HG03108 (cell line): Measurements from ENCODE around the gene CDH4.
"Not testable (repeated sequence)": the region's sequence is repeated elsewhere in the genome, so short reads cannot be mapped to it uniquely, and the experiment has no call there.

Experiments
- ATAC-seq: cut with Tn5 transposase; IDR thresholded peaks from one replicate; pipeline ENCODE4 v1.9.1; 2021; ENCODE audit warnings: moderate library complexity; ENCODE audit not compliant: unreplicated experiment

CDH4 gene

GRCh38 chr20:61956396-61957342, 704.6 kb downstream of the CDH4 start:
- no peak for ATAC-seq

DNA sequence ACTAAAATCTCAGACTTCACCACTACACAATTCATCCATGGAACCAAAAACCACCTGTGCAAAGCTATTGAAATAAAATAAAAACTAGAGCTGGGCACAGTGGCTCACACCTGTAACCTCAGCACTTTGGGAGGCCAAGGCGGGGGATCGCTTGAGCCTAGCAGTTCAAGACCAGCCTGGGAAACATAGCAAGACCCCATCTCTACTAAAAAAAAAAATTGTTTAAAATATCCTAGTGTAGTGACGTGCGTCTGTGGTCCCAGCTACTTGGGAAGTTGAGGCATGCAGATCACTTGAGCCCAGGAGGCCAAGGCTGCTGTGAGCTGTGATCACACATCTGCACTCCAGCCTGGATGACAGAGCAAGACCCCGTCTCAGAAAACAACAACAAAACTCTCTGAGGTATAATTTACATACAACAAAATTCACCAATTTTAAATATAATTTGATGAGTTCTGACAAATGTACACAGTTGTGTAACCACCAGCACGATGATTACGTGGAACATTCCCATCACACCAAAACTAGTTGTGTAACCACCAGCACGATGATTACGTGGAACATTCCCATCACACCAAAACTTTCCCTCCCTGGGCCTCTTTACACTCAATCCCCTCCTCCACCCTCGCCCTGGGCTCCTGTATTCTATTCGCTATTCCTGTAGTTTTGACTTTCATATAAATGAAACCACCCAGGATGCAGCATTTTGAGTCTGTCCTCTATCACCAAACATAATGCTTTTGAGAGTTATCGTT, 706.1 kb downstream of the CDH4 start:
- ATAC-seq = no peak

- ATAC-seq = no peak
Observed at GRCh38 chr20:61958773-61959700, 707.0 kb downstream of the CDH4 start.

DNA sequence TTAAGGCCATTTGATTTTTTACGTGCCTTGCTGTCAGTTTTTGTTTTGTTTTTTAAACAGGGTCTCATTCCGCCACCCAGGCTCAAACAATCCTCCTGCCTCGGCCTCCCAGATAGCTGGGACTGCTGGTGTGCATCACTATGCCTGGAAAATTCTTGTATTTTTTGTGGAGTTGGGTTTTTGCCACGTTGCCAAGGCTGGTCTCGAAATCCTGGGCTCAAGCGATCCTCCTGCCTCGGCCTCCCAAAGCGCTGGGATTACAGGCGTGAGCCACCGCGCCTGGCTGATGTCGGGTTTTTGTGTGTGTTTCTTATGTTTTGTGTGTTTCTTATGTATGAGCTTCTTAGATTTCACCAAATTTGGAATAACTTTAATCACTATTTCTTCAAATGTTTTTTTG, 708.8 kb downstream of the CDH4 start:
- ATAC-seq = no peak

- ATAC-seq = no peak
Observed at GRCh38 chr20:61963149-61963548, 711.1 kb downstream of the CDH4 start.

GRCh38 chr20:61963885-61964674, 712.0 kb downstream of the CDH4 start:
- ATAC-seq = no peak

DNA sequence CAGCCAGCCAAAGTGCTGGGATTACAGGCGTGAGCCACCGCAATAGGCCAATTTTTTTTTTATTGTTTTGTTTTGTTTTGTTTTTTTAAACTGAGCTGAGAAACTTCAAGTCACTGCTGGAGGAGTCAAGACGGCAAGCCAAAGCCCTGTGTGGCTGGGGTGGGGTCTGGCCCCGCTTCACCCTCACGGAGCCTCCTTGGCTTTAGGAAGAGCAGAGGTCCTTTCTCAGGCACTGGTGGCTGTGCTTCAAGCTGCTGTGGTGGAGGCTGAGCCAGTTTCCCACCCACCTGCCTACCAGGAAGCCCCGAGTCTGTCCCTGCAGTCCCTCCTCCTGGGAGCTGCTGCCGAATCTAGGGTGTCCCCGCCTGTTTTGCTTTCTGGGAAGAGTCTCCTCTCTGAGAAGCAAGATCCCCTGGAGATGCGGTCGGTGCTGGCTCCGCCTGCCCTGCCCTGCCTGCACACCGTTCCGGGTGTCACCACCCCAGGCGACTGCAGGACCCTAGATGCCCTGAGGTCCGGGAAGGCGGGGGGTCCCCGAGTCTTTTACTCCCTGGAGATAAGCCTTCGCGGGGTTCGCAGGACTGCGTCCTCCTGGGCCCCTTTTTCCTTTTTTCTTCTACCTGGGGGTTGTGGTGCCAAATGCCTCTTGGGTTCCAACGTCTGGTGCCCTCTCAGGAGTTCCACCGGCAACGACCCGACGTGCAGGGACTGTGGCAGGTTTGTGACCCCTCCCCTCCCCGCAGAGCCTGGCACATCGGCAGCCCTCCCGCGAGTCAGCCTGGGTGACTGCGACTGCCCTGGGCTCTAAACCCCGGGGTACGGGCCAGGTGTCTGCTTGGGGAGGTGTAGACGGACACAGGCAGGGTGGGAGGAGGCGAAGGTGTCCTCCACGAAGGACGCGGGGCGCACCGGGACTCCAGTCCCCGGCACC, 712.9 kb downstream of the CDH4 start:
- no peak for ATAC-seq

GRCh38 chr20:61965606-61966491, 713.8 kb downstream of the CDH4 start:
- ATAC-seq = no peak

DNA sequence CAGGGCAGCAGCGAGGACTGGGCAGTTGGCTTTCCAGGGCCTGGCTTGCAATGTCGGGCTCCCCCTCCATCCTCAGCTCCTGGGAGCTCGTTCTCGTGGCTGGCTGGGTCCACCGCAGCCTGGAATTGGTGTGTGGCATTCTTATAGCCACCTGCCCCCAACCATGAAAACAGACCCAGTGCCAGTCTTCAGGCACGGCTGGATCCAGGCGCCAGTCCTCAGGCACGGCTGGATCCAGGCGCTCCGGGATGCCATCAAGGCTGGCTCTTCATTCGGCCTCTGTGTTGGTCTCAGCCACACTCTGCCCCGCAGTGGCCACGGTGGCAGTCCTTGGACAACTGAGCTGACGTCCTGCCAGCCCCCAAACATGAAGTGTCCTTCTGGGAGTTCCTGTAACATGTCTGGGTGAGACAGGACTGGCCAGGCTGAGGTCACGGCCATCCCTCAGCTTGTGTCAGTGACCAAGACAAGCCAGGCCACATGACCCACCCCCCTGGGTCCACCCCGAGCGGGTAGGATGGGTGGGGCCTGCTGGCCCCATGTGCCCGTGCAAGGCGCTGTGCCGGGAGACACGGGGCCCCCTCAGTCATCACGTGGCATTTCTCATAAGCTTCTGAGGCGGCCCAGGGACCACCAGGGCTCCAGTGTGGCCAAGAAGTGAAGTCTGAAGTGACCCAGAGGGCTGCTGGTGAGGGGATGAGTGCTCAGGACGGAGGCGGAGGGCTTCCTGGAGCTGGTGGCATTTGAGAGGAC, 714.6 kb downstream of the CDH4 start:
- no peak for ATAC-seq

DNA sequence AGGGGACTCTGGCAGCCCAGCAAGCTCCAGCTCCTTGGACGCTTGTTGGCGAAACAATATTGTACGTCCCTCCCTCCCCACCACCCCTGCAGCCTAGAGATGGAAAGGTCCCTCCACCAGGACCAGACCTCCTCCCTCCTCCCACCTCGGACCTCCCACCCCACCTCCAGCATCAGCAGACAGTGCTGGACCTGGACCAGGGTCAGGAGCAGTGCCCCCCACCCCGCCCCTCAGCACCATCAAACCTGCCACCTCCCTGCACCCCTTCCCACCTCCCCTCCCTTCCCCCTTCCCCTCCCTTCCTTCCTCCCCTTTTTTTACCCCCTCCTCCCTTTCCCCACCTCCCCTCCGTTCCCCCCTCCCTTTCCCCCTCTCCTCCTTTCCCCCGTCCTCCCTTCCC, 715.2 kb downstream of the CDH4 start:
- no peak for ATAC-seq

GRCh38 chr20:61968036-61968810, 716.2 kb downstream of the CDH4 start:
- no peak for ATAC-seq

GRCh38 chr20:61968932-61969331, 716.9 kb downstream of the CDH4 start:
- no peak for ATAC-seq

- ATAC-seq = no peak
Observed at GRCh38 chr20:61969806-61970205, 717.7 kb downstream of the CDH4 start.

GRCh38 chr20:61970357-61970756, 718.3 kb downstream of the CDH4 start:
- no peak for ATAC-seq

DNA sequence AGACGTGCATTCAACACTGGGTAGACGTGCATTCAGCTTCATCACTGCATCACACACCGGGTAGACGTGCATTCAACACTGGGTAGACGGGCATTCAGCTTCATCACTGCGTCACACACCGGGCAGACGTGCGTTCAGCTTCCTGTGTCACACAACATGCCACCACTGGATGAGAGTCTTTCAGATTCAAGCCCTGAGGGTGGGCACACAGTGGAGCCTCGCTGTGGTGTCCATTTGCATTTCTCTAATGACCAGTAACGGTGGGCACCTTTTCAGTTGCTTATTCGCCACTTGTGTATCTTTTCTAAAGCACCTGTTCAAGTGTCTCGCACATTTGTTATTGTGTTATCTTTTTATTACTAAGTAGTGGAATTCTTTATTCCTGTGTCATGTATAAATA, 719.5 kb downstream of the CDH4 start:
- ATAC-seq = not testable (repeated sequence)

DNA sequence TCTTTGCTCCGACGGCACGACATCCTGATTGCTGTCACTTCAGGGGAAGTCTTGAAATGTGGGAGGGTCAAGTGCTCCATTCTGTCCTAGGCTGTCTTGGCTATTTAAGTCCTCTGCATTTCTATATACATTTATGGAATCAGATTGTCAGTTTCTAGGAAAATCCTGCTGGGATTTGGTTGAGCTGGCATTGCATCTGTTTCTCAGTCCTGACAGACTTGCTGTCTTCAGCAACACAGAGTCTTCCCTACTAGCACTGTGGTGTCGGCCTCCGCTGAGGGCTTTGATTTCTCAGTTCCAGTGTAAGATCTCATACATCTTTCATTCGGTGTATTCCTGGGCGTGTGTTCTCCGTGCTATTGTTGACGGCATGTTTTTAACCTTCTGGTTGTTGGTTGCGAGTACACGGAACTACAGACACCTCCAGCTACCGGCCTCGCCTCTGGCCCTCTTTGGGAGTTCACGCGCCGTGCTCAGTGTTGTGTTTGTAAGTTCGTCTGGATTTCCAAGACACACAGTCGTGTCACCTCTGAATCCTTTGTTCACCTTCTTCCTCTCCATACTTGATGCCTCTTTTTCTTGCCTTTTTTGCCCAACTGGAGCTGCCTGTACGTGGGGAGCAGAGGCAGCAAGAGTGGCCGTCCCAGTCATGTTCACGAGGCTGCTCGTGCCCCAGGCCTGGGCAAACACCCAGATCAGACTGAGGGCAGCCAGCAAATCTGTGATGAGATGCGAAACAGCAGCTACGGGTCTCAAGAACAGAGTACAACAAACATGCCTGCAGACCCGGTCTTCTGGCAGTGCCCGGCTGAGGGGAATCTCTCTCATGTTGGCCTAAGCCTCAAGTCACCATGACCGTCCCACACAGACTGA, 720.8 kb downstream of the CDH4 start:
- no peak for ATAC-seq
